ENCODE measurements around the gene RASGRP4.

The RASGRP4 gene

GRCh38 chr19:38405276-38405675 lies 20.7 kb downstream of the RASGRP4 start:
- Histone ChIP-seq H3K4me2 (ENCODE audit: low read depth, low read length, poor library complexity, severe bottlenecking) (no peak overlapping the region), H3K4me3 (ENCODE audit: low read length, poor library complexity, severe bottlenecking) (no peak overlapping the region), H3K79me2 (ENCODE audit: insufficient read depth, low read length) (peaks cover 6% of the 10 kb centered on the region), H3K9me3 (ENCODE audit: insufficient read depth, low read depth, low read length) (no peaks in the 10 kb centered on the region), H3K4me1 (ENCODE audit: insufficient read depth, low read length, poor library complexity, severe bottlenecking) (peaks cover 13% of the 10 kb centered on the region), H3F3A (ENCODE audit: low read depth) (no peaks in the 10 kb centered on the region), H4K20me1 (ENCODE audit: insufficient read depth, low read length, poor library complexity, severe bottlenecking) (no peaks in the 10 kb centered on the region), H3K36me3 (ENCODE audit: insufficient read depth, low read length) (no peaks in the 10 kb centered on the region), H3K9ac (ENCODE audit: low read depth, low read length, poor library complexity, severe bottlenecking) (no peak overlapping the region), H2AFZ (ENCODE audit: low read length) (no peak overlapping the region), H3K9me2 (replicated peaks; ENCODE audit: low read depth, low read length) (no peaks in the 10 kb centered on the region), H3K27me3 (ENCODE audit: insufficient read depth, low read length, poor library complexity, severe bottlenecking) (no peaks in the 10 kb centered on the region)
- TF ChIP-seq EZH2phosphoT487 (IDR thresholded peaks at IDR 0.05; ENCODE audit: borderline replicate concordance) (no peak), CTCF (conservative IDR thresholded peaks at IDR 0.05; ENCODE audit: low read length) (no peak)

GRCh38 chr19:38404858-38405257 lies 21.2 kb downstream of the RASGRP4 start:
- Histone ChIP-seq H3K9ac (ENCODE audit: low read depth, low read length, poor library complexity, severe bottlenecking) (no peak overlapping the region), H3K9me2 (replicated peaks; ENCODE audit: low read depth, low read length) (no peaks in the 10 kb centered on the region), H3K9me3 (ENCODE audit: insufficient read depth, low read depth, low read length) (no peaks in the 10 kb centered on the region), H3K79me2 (ENCODE audit: insufficient read depth, low read length) (peaks cover 6% of the 10 kb centered on the region), H2AFZ (ENCODE audit: low read length) (no peak overlapping the region), H3F3A (ENCODE audit: low read depth) (no peaks in the 10 kb centered on the region), H4K20me1 (ENCODE audit: insufficient read depth, low read length, poor library complexity, severe bottlenecking) (no peaks in the 10 kb centered on the region), H3K4me3 (ENCODE audit: low read length, poor library complexity, severe bottlenecking) (no peak overlapping the region), H3K36me3 (ENCODE audit: insufficient read depth, low read length) (no peaks in the 10 kb centered on the region), H3K27me3 (ENCODE audit: insufficient read depth, low read length, poor library complexity, severe bottlenecking) (no peaks in the 10 kb centered on the region), H3K4me1 (ENCODE audit: insufficient read depth, low read length, poor library complexity, severe bottlenecking) (peaks cover 13% of the 10 kb centered on the region), H3K4me2 (ENCODE audit: low read depth, low read length, poor library complexity, severe bottlenecking) (no peak overlapping the region)
- no peak for TF ChIP-seq CTCF (conservative IDR thresholded peaks at IDR 0.05; ENCODE audit: low read length)
- TF ChIP-seq EZH2phosphoT487 (IDR thresholded peaks at IDR 0.05; ENCODE audit: borderline replicate concordance), result no peak

- Histone ChIP-seq H3K9me2 (replicated peaks; ENCODE audit: low read depth, low read length) (no peaks in the 10 kb centered on the region), H3F3A (ENCODE audit: low read depth) (no peaks in the 10 kb centered on the region)
Measured at GRCh38 chr19:38402967-38403674, 22.9 kb downstream of the RASGRP4 start, which contains the start of gene FAM98C. FAM98C (plus strand) TSS chr19:38403093; CDS start chr19:38403154, 61 bp downstream.

More at GRCh38 chr19:38402967-38403674, 22.9 kb downstream of the RASGRP4 start, which contains the start of gene FAM98C:
- Histone ChIP-seq H4K20me1 (ENCODE audit: insufficient read depth, low read length, poor library complexity, severe bottlenecking) (no peaks in the 10 kb centered on the region), H2AFZ (ENCODE audit: low read length) (peak within 1 kb of the TSS; percentile 95), H3K4me3 (ENCODE audit: low read length, poor library complexity, severe bottlenecking) (peak within 1 kb of the TSS; percentile 78), H3K9ac (ENCODE audit: low read depth, low read length, poor library complexity, severe bottlenecking) (peak within 1 kb of the TSS; percentile 80), H3K79me2 (ENCODE audit: insufficient read depth, low read length) (peaks cover 6% of the 10 kb centered on the region), H3K4me2 (ENCODE audit: low read depth, low read length, poor library complexity, severe bottlenecking) (peak within 1 kb of the TSS; percentile 78), H3K36me3 (ENCODE audit: insufficient read depth, low read length) (no peaks in the 10 kb centered on the region), H3K4me1 (ENCODE audit: insufficient read depth, low read length, poor library complexity, severe bottlenecking) (peaks cover 13% of the 10 kb centered on the region), H3K27me3 (ENCODE audit: insufficient read depth, low read length, poor library complexity, severe bottlenecking) (no peaks in the 10 kb centered on the region), H3K9me3 (ENCODE audit: insufficient read depth, low read depth, low read length) (no peaks in the 10 kb centered on the region)
- TF ChIP-seq EZH2phosphoT487 (IDR thresholded peaks at IDR 0.05; ENCODE audit: borderline replicate concordance) (no peak), CTCF (conservative IDR thresholded peaks at IDR 0.05; ENCODE audit: low read length) (peak; percentile 78)
